AG10803 (cell line): ENCODE data around the gene GABPA.
"Not testable (repeated sequence)": the region's sequence is repeated elsewhere in the genome, so short reads cannot be mapped to it uniquely, and the experiment has no call there.

Source experiments
- DNase-seq: peaks from one replicate; pipeline ENCODE4 v3.0.0; 2010; ENCODE audit warnings: low read depth
- H3K4me3 ChIP-seq: 2 replicates; pipeline ENCODE4 v1.5.1; 2011; ENCODE audit warnings: mild to moderate bottlenecking, low read length, control low read depth
- CTCF ChIP-seq: conservative IDR thresholded peaks from 2 replicates; pipeline ENCODE4 v1.5.1; 2011; ENCODE audit warnings: mild to moderate bottlenecking, low read length, control low read depth, inconsistent platforms

GABPA gene

GRCh38 chr21:25701529-25701928 lies 33.2 kb upstream of the GABPA start:
- no peak for DNase-seq
- no peak overlapping the region for H3K4me3 ChIP-seq
- no peak for TF ChIP-seq CTCF

GRCh38 chr21:25708467-25709065 lies 26.2 kb upstream of the GABPA start:
- H3K4me3 ChIP-seq: no peak overlapping the region
- DNase-seq: peak; percentile 57
- TF ChIP-seq CTCF: peak; percentile 84

DNA sequence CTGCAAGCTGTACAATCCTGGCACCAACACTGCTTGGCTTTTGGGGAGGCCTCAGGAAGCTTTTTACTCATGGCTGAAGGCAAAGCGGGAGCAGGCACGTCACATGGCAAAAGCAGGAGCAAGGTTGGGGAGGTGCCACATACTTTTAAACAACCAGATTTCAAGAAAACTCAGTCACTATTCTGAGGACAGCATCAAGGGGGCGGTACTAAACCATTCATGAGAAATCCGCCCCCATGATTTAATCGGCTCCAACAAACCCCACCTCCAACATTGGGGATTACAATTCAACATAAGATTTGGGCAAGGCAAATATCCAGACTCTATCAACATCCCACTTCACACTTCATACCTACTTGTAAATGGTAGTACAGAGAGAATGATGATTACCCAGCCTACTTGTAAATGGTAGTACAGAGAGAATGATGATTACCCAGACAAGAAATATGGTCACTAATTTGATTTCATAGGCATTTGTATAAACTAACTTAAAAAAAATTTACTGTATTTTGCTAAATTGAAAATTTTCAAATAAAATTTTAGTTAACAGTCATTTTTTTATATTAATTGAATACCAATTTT lies 25.0 kb upstream of the GABPA start:
- H3K4me3 ChIP-seq: no peak overlapping the region
- DNase-seq: no peak
- TF ChIP-seq CTCF: no peak; the same call in 1 of the 2 replicates

DNA sequence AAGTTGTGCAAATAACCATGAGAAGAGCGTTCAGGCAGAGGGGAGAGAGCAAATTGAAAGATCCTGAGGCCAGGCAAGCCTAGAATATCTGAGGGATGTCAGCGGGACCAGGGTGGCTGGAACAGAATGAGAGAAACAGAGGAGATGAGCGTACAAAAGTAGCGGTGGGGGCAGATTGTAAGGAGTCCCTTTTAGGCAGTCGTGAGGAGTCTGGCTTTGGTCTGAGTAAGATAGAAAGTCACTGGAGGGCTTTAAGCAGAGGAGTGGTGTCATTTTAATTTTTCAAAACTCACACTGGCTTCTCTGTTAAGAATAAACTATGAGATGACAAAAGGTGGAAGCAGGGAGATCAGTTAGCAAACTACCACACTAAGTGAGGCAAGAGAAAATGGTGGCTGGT lies 24.2 kb upstream of the GABPA start:
- no peak overlapping the region for H3K4me3 ChIP-seq
- DNase-seq: no peak
- no peak for TF ChIP-seq CTCF

DNA sequence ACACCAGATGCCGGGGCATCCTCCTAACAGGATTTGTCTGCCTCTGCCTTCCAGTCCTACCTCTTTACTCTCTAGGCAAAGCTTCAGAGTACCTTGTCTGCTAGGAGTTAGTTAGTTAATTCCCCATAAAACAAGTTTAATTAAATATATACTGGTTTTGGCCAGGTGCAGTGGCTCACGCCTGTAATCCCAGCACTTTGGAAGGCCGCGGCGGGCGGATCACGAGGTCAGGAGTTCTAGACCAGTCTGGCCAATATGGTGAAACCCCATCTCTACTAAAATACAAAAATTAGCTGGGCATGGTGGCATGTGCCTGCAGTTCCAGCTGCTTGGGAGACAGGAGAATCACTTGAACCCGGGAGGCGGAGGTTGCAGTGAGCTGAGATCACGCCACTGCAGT lies 20.7 kb upstream of the GABPA start:
- H3K4me3 ChIP-seq, DNase-seq: not testable (repeated sequence)

- peak; percentile 23 for DNase-seq
- no peak for TF ChIP-seq CTCF
- no peak overlapping the region for H3K4me3 ChIP-seq
Observed at GRCh38 chr21:25717491-25718147, 17.2 kb upstream of the GABPA start.

- H3K4me3 ChIP-seq: no peak overlapping the region
- no peak for TF ChIP-seq CTCF
- DNase-seq: no peak
Observed at GRCh38 chr21:25721987-25722386, 12.8 kb upstream of the GABPA start.
